K562 (cell line): ENCODE results near the gene ESPN. TPM values are rescaled to one million over a fixed set of nuclear protein-coding genes. Genes with fewer than 3 reads are reported as not detected.
A peak's percentile ranks its signal among the peaks of the same experiment; 100 is the strongest.

Experiments used
- DLX4 ChIP-seq: fragments of 250-450 bp; sonication (Bioruptor Pico); IDR thresholded peaks from 2 replicates; pipeline ENCODE4 v1.6.1; 2021; ENCODE audit warnings: mild to moderate bottlenecking
- EHMT2 ChIP-seq: fragments of 450-650 bp; IDR thresholded peaks from 2 replicates; pipeline ENCODE4 v1.6.1; 2018; ENCODE audit warnings: antibody characterized with exemption
- FUS ChIP-seq: fragments of 200-400 bp; formaldehyde crosslinking; optimal IDR thresholded peaks from 2 replicates; pipeline ENCODE3; 2017; ENCODE audit warnings: low read depth, low read length
- JUN ChIP-seq, 2 experiments: sonication (generic) in 1 of 2; formaldehyde crosslinking in 1 of 2; IDR thresholded peaks; 2 replicates each; pipeline versions ENCODE4 v1.6.1 to v1.8.0; 2012 to 2022; ENCODE audit warnings: borderline replicate concordance in 2 of 2, mild to moderate bottlenecking in 2 of 2, improper control_type of control experiment in 1 of 2, low read depth in 1 of 2, low read length in 1 of 2, missing genetic modification reagents in 1 of 2
- MEF2D ChIP-seq: conservative IDR thresholded peaks from 2 replicates; pipeline ENCODE4 v1.6.1; 2016; ENCODE audit warnings: low read depth, missing genetic modification characterization, missing compliant biosample characterization
- MNT ChIP-seq, 2 experiments: fragments of 450-650 bp; conservative IDR thresholded peaks; 2 replicates each; pipeline ENCODE4 v1.6.1; 2017; ENCODE audit warnings: mild to moderate bottlenecking in 2 of 2, moderate library complexity in 2 of 2
- MYBL2 ChIP-seq, 2 experiments: fragments of 450-650 bp in 1 of 2; sonication (generic) in 1 of 2; formaldehyde crosslinking in 1 of 2; IDR thresholded peaks; 2 replicates each; pipeline versions ENCODE4 v1.6.1 to v1.8.1; 2017 to 2022; ENCODE audit warnings: borderline replicate concordance in 1 of 2, inconsistent platforms in 1 of 2, low read depth in 1 of 2, mild to moderate bottlenecking in 1 of 2, missing genetic modification reagents in 1 of 2, moderate library complexity in 1 of 2
- NKRF ChIP-seq: fragments of 450-650 bp; IDR thresholded peaks from 2 replicates; pipeline ENCODE4 v1.6.1; 2016; ENCODE audit warnings: borderline replicate concordance
- NRF1 ChIP-seq, 2 experiments: fragments of 450-650 bp; IDR thresholded peaks in 1 of 2; conservative IDR thresholded peaks in 1 of 2; 2 replicates each; pipeline ENCODE4 v1.6.1; 2014; ENCODE audit warnings: mild to moderate bottlenecking in 2 of 2
- PRPF4 ChIP-seq: fragments of 200-400 bp; formaldehyde crosslinking; IDR thresholded peaks from one replicate; pipeline ENCODE4 v1.6.1; 2017; ENCODE audit warnings: low read length, low read depth, mild to moderate bottlenecking; ENCODE audit not compliant: insufficient read depth, poor library complexity, severe bottlenecking
- PURB ChIP-seq: sonication (generic); formaldehyde crosslinking; IDR thresholded peaks from 2 replicates; pipeline ENCODE4 v1.9.0; 2021; ENCODE audit warnings: low read depth, mild to moderate bottlenecking, missing genetic modification reagents
- RFX7 ChIP-seq: fragments of 250-450 bp; sonication (Bioruptor Pico); IDR thresholded peaks from 2 replicates; pipeline ENCODE4 v1.5.1; 2021; ENCODE audit warnings: mild to moderate bottlenecking
- RNF219 ChIP-seq: fragments of 250-450 bp; sonication (Bioruptor Pico); IDR thresholded peaks from 2 replicates; pipeline ENCODE4 v1.5.0; 2022; ENCODE audit warnings: mild to moderate bottlenecking
- SAFB ChIP-seq: fragments of 200-400 bp; formaldehyde crosslinking; IDR thresholded peaks from 2 replicates; pipeline ENCODE4 v1.6.1; 2017; ENCODE audit warnings: low read depth, low read length, borderline replicate concordance
- SIN3B ChIP-seq: fragments of 450-650 bp; IDR thresholded peaks from 2 replicates; pipeline ENCODE4 v1.6.1; 2017; ENCODE audit warnings: low read depth, mild to moderate bottlenecking, moderate library complexity
- SLC30A9 ChIP-seq: fragments of 250-450 bp; sonication (Bioruptor Pico); IDR thresholded peaks from 2 replicates; pipeline ENCODE4 v1.8.0; 2022; ENCODE audit warnings: mild to moderate bottlenecking, moderate library complexity
- ZNF146 ChIP-seq: IDR thresholded peaks from one replicate; pipeline ENCODE4 v1.6.1; 2018; ENCODE audit warnings: missing compliant biosample characterization; ENCODE audit not compliant: unreplicated experiment
- ZNF175 ChIP-seq: fragments of 200-800 bp; sonication (Bioruptor generic); IDR thresholded peaks from 2 replicates; pipeline ENCODE4 v1.6.1; 2016; ENCODE audit warnings: low read depth, mild to moderate bottlenecking, missing genetic modification characterization, missing compliant biosample characterization
- ZNF212 ChIP-seq: fragments of 450-650 bp; formaldehyde crosslinking; IDR thresholded peaks from 2 replicates; pipeline ENCODE4 v1.4.0; 2020; ENCODE audit warnings: mild to moderate bottlenecking
- ZNF274 ChIP-seq: IDR thresholded peaks from 2 replicates; pipeline ENCODE4 v1.6.1; 2011; ENCODE audit warnings: low read depth, mild to moderate bottlenecking, low read length, moderate library complexity, borderline replicate concordance
- ZNF311 ChIP-seq: fragments of 250-450 bp; sonication (Bioruptor Pico); IDR thresholded peaks from 2 replicates; pipeline ENCODE4 v1.4.0; 2020; ENCODE audit warnings: mild to moderate bottlenecking, moderate library complexity
- ZNF347 ChIP-seq: fragments of 450-650 bp; formaldehyde crosslinking; IDR thresholded peaks from 2 replicates; pipeline ENCODE4 v1.4.0; 2020; ENCODE audit warnings: low read depth, mild to moderate bottlenecking, moderate library complexity
- polyA plus RNA-seq, 8 experiments: library from polyadenylated mRNA; depleted of rRNA in 4 of 8; stranded (reverse) in 5 of 8; unstranded in 3 of 8; fragments of >200 nt; fragmentation: Nextera tagmentation in 2 of 8; fragmentation: Illumina TruSeq in 1 of 8; extraction: Ambion mirVana in 2 of 8; extraction: Trizol in 1 of 8; gene quantifications; 2 replicates each; pipeline versions ENCODE4 v1.2.1 to v1.2.3, GENCODE V29; 2011 to 2014; ENCODE audit warnings: inconsistent platforms in 1 of 8, missing spikeins in 1 of 8
- total RNA-seq, 7 experiments: library from RNA; depleted of rRNA in 6 of 7; stranded (reverse); fragments of >200 nt in 6 of 7; fragmentation: Illumina TruSeq in 2 of 7; extraction: Trizol in 2 of 7; gene quantifications; 2 replicates each; pipeline versions ENCODE4 v1.2.1 to v1.2.3, GENCODE V29; 2011 to 2021; ENCODE audit warnings: low replicate concordance in 1 of 7

Gene ESPN
- total and polyA plus RNA-seq, 9 of the 15 experiments (the other 6 are each of a cell fraction or from before 2014, with no cell fraction given) = 0.07 to 1.2 (median 0.45) TPM; not detected in 3

- TF ChIP-seq RFX7 (CRISPR knock-in tag) = no peak
- TF ChIP-seq SAFB = peak; percentile 13; the same call in 1 of the 2 replicates
- no peak for TF ChIP-seq JUN (IDR thresholded peaks at IDR 0.05; ENCODE audit: borderline replicate concordance, low read depth, low read length)
- TF ChIP-seq JUN (CRISPR knock-in tag; IDR thresholded peaks at IDR 0.05; ENCODE audit: borderline replicate concordance) = no peak
- no peak for TF ChIP-seq MNT (conservative IDR thresholded peaks at IDR 0.05)
- no peak for TF ChIP-seq FUS
- TF ChIP-seq PRPF4 = no peak
- no peak for TF ChIP-seq MEF2D
- no peak for TF ChIP-seq MYBL2 (IDR thresholded peaks at IDR 0.05; ENCODE audit: low read depth)
- TF ChIP-seq MYBL2 (CRISPR knock-in tag; IDR thresholded peaks at IDR 0.05; ENCODE audit: borderline replicate concordance) = no peak
- TF ChIP-seq SLC30A9 (CRISPR knock-in tag) = no peak
- no peak for TF ChIP-seq ZNF146
- no peak for TF ChIP-seq EHMT2
- no peak for TF ChIP-seq PURB (CRISPR knock-in tag)
- TF ChIP-seq ZNF175 (CRISPR knock-in tag) = no peak
- no peak for TF ChIP-seq ZNF274
- no peak for TF ChIP-seq RNF219 (CRISPR knock-in tag)
- TF ChIP-seq ZNF212 = no peak
- no peak; a peak in 2 of 4 replicates for TF ChIP-seq NRF1 (conservative IDR thresholded peaks at IDR 0.05 in 1 of 2, IDR thresholded peaks at IDR 0.05 in 1 of 2)
- no peak for TF ChIP-seq DLX4 (CRISPR knock-in tag)
- no peak; the same call in 1 of the 2 replicates for TF ChIP-seq SIN3B
- TF ChIP-seq ZNF311 (CRISPR knock-in tag) = no peak
- TF ChIP-seq ZNF347 = no peak
- TF ChIP-seq NKRF = peak; percentile 30; the same call in 1 of the 2 replicates
Observed at GRCh38 chr1:6392809-6393399, 31.7 kb upstream of the ESPN start (continued).
